ENCODE measurements around the gene POLA2.

The POLA2 gene

GRCh38 chr11:65297026-65297672 lies 35.4 kb downstream of the POLA2 start:
- TF ChIP-seq, protein P1, sequence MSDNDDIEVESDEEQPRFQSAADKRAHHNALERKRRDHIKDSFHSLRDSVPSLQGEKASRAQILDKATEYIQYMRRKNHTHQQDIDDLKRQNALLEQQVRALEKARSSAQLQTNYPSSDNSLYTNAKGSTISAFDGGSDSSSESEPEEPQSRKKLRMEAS (IDR thresholded peaks at IDR 0.05; ENCODE audit: low read depth, low read length) = no peak
- TF ChIP-seq CTCF (IDR thresholded peaks at IDR 0.05; ENCODE audit: low read depth, low read length) (no peak), MYC (IDR thresholded peaks at IDR 0.05; ENCODE audit: low read depth, low read length) (no peak), POLR2A (IDR thresholded peaks at IDR 0.05; ENCODE audit: extremely low read depth, insufficient read length) (no peak)
- no peak overlapping the region for H3K4me3 ChIP-seq (ENCODE audit: low read depth, low read length)
- no peak for DNase-seq (ENCODE audit: low read depth)

DNA sequence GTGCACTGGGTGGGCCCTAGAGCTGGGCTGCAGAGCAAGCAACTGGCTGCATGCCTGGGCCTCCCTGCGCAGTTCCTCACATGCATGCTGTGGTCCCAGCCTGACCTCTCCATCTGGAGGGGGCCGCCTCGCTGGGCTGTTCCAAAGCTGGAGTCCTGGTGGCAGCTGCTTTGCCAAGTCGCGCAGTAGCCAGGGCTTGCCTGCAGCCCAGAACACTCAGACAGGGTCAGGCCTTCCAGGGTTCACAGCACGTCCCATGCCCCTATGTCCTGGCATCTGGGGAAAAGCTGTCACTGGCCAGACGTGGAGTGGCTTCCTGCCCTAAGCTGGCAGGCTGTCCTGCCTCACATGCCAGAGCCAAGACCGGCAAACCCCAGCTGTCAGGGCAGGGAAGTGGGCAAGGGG lies 36.4 kb downstream of the POLA2 start:
- no peak for DNase-seq (ENCODE audit: low read depth)
- TF ChIP-seq POLR2A (IDR thresholded peaks at IDR 0.05; ENCODE audit: extremely low read depth, insufficient read length) (no peak), CTCF (IDR thresholded peaks at IDR 0.05; ENCODE audit: low read depth, low read length) (no peak)
- H3K4me3 ChIP-seq (ENCODE audit: low read depth, low read length) = no peak overlapping the region

- no peak for DNase-seq (ENCODE audit: low read depth)
- TF ChIP-seq MYC (IDR thresholded peaks at IDR 0.05; ENCODE audit: low read depth, low read length) = no peak
- TF ChIP-seq, protein P1 (IDR thresholded peaks at IDR 0.05; ENCODE audit: low read depth, low read length) = no peak
- TF ChIP-seq CTCF (IDR thresholded peaks at IDR 0.05; ENCODE audit: low read depth, low read length) = no peak
- TF ChIP-seq POLR2A (IDR thresholded peaks at IDR 0.05; ENCODE audit: extremely low read depth, insufficient read length) = no peak
- H3K4me3 ChIP-seq (ENCODE audit: low read depth, low read length) = no peak overlapping the region
Measured at GRCh38 chr11:65298655-65299179, 37.0 kb downstream of the POLA2 start.

GRCh38 chr11:65300621-65301275 lies 39.0 kb downstream of the POLA2 start:
- no peak for DNase-seq (ENCODE audit: low read depth)
- TF ChIP-seq POLR2A (IDR thresholded peaks at IDR 0.05; ENCODE audit: extremely low read depth, insufficient read length) = no peak
- TF ChIP-seq CTCF (IDR thresholded peaks at IDR 0.05; ENCODE audit: low read depth, low read length) = no peak
- no peak for TF ChIP-seq MYC (IDR thresholded peaks at IDR 0.05; ENCODE audit: low read depth, low read length)
- TF ChIP-seq, protein P1 (IDR thresholded peaks at IDR 0.05; ENCODE audit: low read depth, low read length) = no peak
- H3K4me3 ChIP-seq (ENCODE audit: low read depth, low read length) = no peak overlapping the region

GRCh38 chr11:65301491-65302329 lies 39.9 kb downstream of the POLA2 start:
- no peak overlapping the region for H3K4me3 ChIP-seq (ENCODE audit: low read depth, low read length)
- TF ChIP-seq MYC (IDR thresholded peaks at IDR 0.05; ENCODE audit: low read depth, low read length) = no peak
- DNase-seq (ENCODE audit: low read depth) = no peak

DNA sequence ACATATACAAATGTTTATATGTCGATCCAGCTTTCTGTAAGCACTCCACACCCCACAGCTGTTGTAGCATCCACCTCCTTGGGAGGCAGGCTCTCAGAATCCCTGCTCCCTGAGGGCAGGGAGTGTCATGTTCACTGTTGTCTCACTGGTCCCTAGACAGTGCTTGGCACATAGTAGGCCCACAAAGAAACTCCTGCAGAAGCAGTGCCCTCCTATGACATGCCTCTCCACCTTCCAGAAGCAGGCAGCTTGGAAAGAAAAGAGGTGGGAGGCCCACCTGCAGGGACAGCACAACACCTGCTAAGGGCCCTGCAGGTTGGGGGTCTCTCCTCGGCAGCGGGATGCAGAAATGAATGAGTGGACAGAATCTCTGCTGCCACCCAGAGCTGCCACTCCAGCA lies 41.8 kb downstream of the POLA2 start:
- DNase-seq (ENCODE audit: low read depth) = no peak
- no peak overlapping the region for H3K4me3 ChIP-seq (ENCODE audit: low read depth, low read length)
- TF ChIP-seq POLR2A (IDR thresholded peaks at IDR 0.05; ENCODE audit: extremely low read depth, insufficient read length) (no peak), MYC (IDR thresholded peaks at IDR 0.05; ENCODE audit: low read depth, low read length) (no peak), CTCF (IDR thresholded peaks at IDR 0.05; ENCODE audit: low read depth, low read length) (no peak)
- TF ChIP-seq, protein P1 (IDR thresholded peaks at IDR 0.05; ENCODE audit: low read depth, low read length) = no peak
